Caco-2 (cell line): ENCODE measurements around the gene B9D2. TPM values are rescaled to one million over a fixed set of nuclear protein-coding genes. Genes with fewer than 3 reads are reported as not detected.

Experiments used
- BruUV-seq: library from RNA; stranded (reverse); fragments of 400-500 nt; replicated peaks from 2 replicates; lab custom pipeline; 2021; lab: Mats Ljungman, UMichigan
- CTCF ChIA-PET: fragments of 300-600 bp; sonication (Branson Sonifier 250); formaldehyde crosslinking; loops from one replicate; lab custom pipeline; 2022; ENCODE audit warnings: antibody characterized with exemption; lab: Charles Lee
- POLR2A ChIA-PET: fragments of 300-600 bp; sonication (Branson Sonifier 250); formaldehyde crosslinking; loops from one replicate; lab custom pipeline; 2022; ENCODE audit warnings: antibody characterized with exemption; lab: Charles Lee
- DNase-seq, 2 experiments: peaks; one replicate each; pipeline versions ENCODE4 v3.0.0 to v3.0.0-alpha.2; 2020 to 2022
- H3K27me3 ChIP-seq: replicated peaks from 2 replicates; pipeline ENCODE4 v1.6.0; 2011; ENCODE audit warnings: low read length; ENCODE audit not compliant: control insufficient read depth, insufficient read depth
- H3K36me3 ChIP-seq: 2 replicates; pipeline ENCODE4 v1.5.1; 2011; ENCODE audit warnings: low read length; ENCODE audit not compliant: control insufficient read depth, insufficient read depth
- H3K4me1 ChIP-seq: fragments of 250-450 bp; sonication (Bioruptor Pico); 2 replicates; pipeline ENCODE4 v1.5.1; 2020; ENCODE audit warnings: mild to moderate bottlenecking
- H3K4me3 ChIP-seq: 2 replicates; pipeline ENCODE4 v1.5.1; 2011; ENCODE audit warnings: low read depth, mild to moderate bottlenecking, control low read depth, low read length
- H3K9me3 ChIP-seq: fragments of 250-450 bp; sonication (Bioruptor Pico); 2 replicates; pipeline ENCODE4 v1.5.1; 2020; ENCODE audit warnings: mild to moderate bottlenecking, moderate library complexity
- H3K27ac Mint-ChIP-seq: one replicate; pipeline ENCODE4 v1.8.0; 2022; ENCODE audit warnings: mixed read lengths; ENCODE audit not compliant: unreplicated experiment
- H3K27me3 Mint-ChIP-seq: one replicate; pipeline ENCODE4 v1.8.0; 2022; ENCODE audit warnings: mixed read lengths; ENCODE audit not compliant: insufficient read depth, unreplicated experiment
- H3K36me3 Mint-ChIP-seq: one replicate; pipeline ENCODE4 v1.8.0; 2022; ENCODE audit warnings: mild to moderate bottlenecking, mixed read lengths; ENCODE audit not compliant: insufficient read depth, unreplicated experiment
- H3K4me1 Mint-ChIP-seq: one replicate; pipeline ENCODE4 v1.8.0; 2022; ENCODE audit warnings: low read depth, mixed read lengths; ENCODE audit not compliant: unreplicated experiment
- H3K4me3 Mint-ChIP-seq: one replicate; pipeline ENCODE4 v1.8.0; 2022; ENCODE audit warnings: mild to moderate bottlenecking, moderate library complexity, mixed read lengths; ENCODE audit not compliant: unreplicated experiment
- H3K9me3 Mint-ChIP-seq: one replicate; pipeline ENCODE4 v1.8.0; 2022; ENCODE audit warnings: mixed read lengths; ENCODE audit not compliant: unreplicated experiment
- CTCF ChIP-seq, 2 experiments: fragments of 200-600 bp in 1 of 2; IDR thresholded peaks; 1 replicate in 1 of 2; 2 replicates in 1 of 2; pipeline versions ENCODE4 v1.5.1 to v1.8.0; 2011 to 2022; ENCODE audit warnings: antibody characterized with exemption in 1 of 2, control low read depth in 1 of 2, inconsistent platforms in 1 of 2, low read depth in 1 of 2, low read length in 1 of 2, mild to moderate bottlenecking in 1 of 2, moderate library complexity in 1 of 2; ENCODE audit not compliant: insufficient read depth in 1 of 2, severe bottlenecking in 1 of 2, unreplicated experiment in 1 of 2
- intact Hi-C: fragments of 100-400 bp; cut with micrococcal nuclease; formaldehyde crosslinking; loops from one replicate; pipeline ENCODE4 v1.10.0; 2022; ENCODE audit not compliant: unreplicated experiment
- total RNA-seq: library from RNA; stranded (reverse); gene quantifications from 2 replicates; pipeline ENCODE4 v1.2.3, GENCODE V29; 2022

Gene B9D2
- total RNA-seq, 1 experiment from 2014 or later = 3.6 TPM

DNA sequence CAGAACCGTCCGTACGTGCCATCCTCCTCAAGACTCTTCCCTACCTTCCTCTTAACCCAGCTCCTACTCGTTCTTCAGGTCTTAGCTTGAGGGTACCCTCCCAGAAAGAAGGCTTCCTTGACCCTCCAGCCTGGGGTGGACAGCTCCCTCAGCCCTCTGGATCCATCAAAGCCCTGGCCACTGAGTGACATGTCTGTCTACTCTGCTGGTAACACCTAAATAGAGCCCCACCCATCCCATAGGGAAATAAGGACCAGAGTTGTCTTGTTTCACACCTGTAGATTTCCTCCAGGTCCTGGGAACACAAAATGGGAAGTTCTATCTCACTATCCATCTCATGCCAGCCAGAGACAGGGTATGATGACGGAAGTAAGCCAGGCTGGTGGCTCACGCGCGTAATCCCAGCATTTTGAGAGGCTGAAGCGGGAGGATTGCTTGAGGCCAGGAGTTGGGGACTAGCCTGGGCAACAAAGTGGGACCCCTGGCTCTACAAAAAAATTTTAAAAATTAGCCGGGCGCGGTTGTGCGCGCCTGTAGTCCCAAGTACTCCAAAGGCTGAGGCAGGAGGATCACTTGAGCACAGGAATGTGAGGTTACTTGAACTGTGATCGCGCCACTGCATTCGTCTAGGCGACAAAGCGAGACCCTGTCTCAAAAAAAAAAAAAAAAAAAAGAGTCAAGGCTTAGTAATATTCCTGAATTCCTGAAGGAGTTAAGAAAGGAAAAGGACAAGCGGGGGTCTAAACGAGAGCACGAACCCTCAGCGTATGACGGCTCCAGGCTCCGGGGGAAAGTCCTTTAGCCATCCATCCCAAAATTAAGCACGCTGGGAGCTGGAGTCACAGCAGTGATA is 54.5 kb downstream of the B9D2 start:
- Mint-ChIP-seq H3K4me3 (peak overlapping the region; percentile 92), H3K27ac (peak overlapping the region; percentile 95), H3K4me1 (peaks cover 7% of the 10 kb centered on the region), H3K36me3 (peaks cover 84% of the 10 kb centered on the region), H3K27me3 (no peaks in the 10 kb centered on the region), H3K9me3 (no peaks in the 10 kb centered on the region)
- intact Hi-C loops = loop anchor here (1.0 to 2.0 kb wide), 2 partner anchors 44 to 183 kb away; partner anchors contain the start of gene TGFB1
- peaks cover 5% of the 10 kb centered on the region for H3K36me3 ChIP-seq
- peak overlapping the region; percentile 64 for H3K4me3 ChIP-seq
- no peak for DNase-seq
- TF ChIP-seq CTCF (IDR thresholded peaks at IDR 0.05; ENCODE audit: insufficient read depth in 1 of 2, low read depth in 1 of 2, low read length in 1 of 2, severe bottlenecking in 1 of 2, unreplicated experiment in 1 of 2) = no peak
- CTCF ChIA-PET = interaction anchor here (0.6 to 1.6 kb wide), 4 partner anchors 16 to 116 kb away, joined by 3 to 6 read pairs (median 4); partner anchors contain the start of genes CYP2S1 and HNRNPUL1
- POLR2A ChIA-PET = interaction anchor here (1.3 kb wide), 1 partner anchor 45 kb away, joined by 4 read pairs; the partner anchor contains the start of gene HNRNPUL1
- no peaks in the 10 kb centered on the region for H3K27me3 ChIP-seq
- no peaks in the 10 kb centered on the region for H3K9me3 ChIP-seq
- H3K4me1 ChIP-seq = peaks cover 17% of the 10 kb centered on the region
- TSS peak; percentile 81 for BruUV-seq

GRCh38 chr19:41308450-41309179 is 55.3 kb downstream of the B9D2 start:
- peaks cover 88% of the 10 kb centered on the region for H3K36me3 Mint-ChIP-seq
- DNase-seq = peak; percentile 88 to 92
- Histone ChIP-seq H3K9me3 (no peaks in the 10 kb centered on the region), H3K4me1 (peaks cover 17% of the 10 kb centered on the region), H3K27me3 (no peaks in the 10 kb centered on the region), H3K36me3 (peaks cover 8% of the 10 kb centered on the region), H3K4me3 (no peak overlapping the region)
- H3K4me3 Mint-ChIP-seq = peak overlapping the region; percentile 92
- no peaks in the 10 kb centered on the region for H3K27me3 Mint-ChIP-seq
- H3K4me1 Mint-ChIP-seq = peaks cover 7% of the 10 kb centered on the region
- ChIA-PET POLR2A (interaction anchor here (1.3 kb wide), 1 partner anchor 45 kb away, joined by 4 read pairs; the partner anchor contains the start of gene HNRNPUL1), CTCF (interaction anchor here (0.6 to 1.6 kb wide), 5 partner anchors 17 to 116 kb away, joined by 3 to 7 read pairs (median 5); partner anchors contain the start of genes CYP2S1 and HNRNPUL1)
- intact Hi-C loops = loop anchor here (1.0 to 2.0 kb wide), 3 partner anchors 46 to 182 kb away; no protein-coding TSS in a partner anchor
- no peaks in the 10 kb centered on the region for H3K9me3 Mint-ChIP-seq
- H3K27ac Mint-ChIP-seq = peak overlapping the region; percentile 95
- no TSS peak for BruUV-seq
- peak; percentile 97 for TF ChIP-seq CTCF (IDR thresholded peaks at IDR 0.05; ENCODE audit: insufficient read depth in 1 of 2, low read depth in 1 of 2, low read length in 1 of 2, severe bottlenecking in 1 of 2, unreplicated experiment in 1 of 2)
